ENCODE results near the gene SLC35D1.

Gene SLC35D1

GRCh38 chr1:67059346-67059745, 5.4 kb upstream of the SLC35D1 start:
- Histone ChIP-seq H3K9me3 (ENCODE audit: insufficient read depth, low read depth, low read length) (no peaks in the 10 kb centered on the region), H3K23ac (ENCODE audit: low read length) (no peak overlapping the region), H2BK5ac (ENCODE audit: low read depth, low read length, poor library complexity) (no peak overlapping the region), H4K12ac (ENCODE audit: low read depth, low read length) (no peak overlapping the region), H3K4me1 (ENCODE audit: control insufficient read depth in 1 of 2, insufficient read depth in 2 of 2, low read length in 2 of 2) (no peaks in the 10 kb centered on the region), H3K27me3 (ENCODE audit: insufficient read depth, low read length) (no peaks in the 10 kb centered on the region), H3K14ac (ENCODE audit: low read length) (no peak overlapping the region), H2AK5ac (ENCODE audit: low read length) (no peak overlapping the region), H4K8ac (ENCODE audit: low read depth, low read length) (no peak overlapping the region), H3K27ac (ENCODE audit: low read depth, low read length) (no peak overlapping the region), H2BK12ac (ENCODE audit: low read length) (no peak overlapping the region), H3K79me2 (ENCODE audit: control insufficient read depth, insufficient read depth, low read length, poor library complexity) (no peaks in the 10 kb centered on the region), H2AFZ (ENCODE audit: insufficient read depth, low read length, poor library complexity) (no peak overlapping the region), H3K36me3 (ENCODE audit: control insufficient read depth in 1 of 2, insufficient read depth in 2 of 2, low read length in 2 of 2) (no peaks in the 10 kb centered on the region), H3K18ac (ENCODE audit: low read length) (no peak overlapping the region), H3K4me3 (ENCODE audit: low read depth, low read length) (no peak overlapping the region), H4K91ac (ENCODE audit: low read depth, low read length) (no peak overlapping the region), H3K4ac (ENCODE audit: low read depth, low read length) (no peak overlapping the region), H3K79me1 (ENCODE audit: low read length) (no peaks in the 10 kb centered on the region), H2BK120ac (ENCODE audit: insufficient read depth, low read length, poor library complexity) (no peak overlapping the region), H3K9ac (ENCODE audit: low read length) (no peak overlapping the region), H3K4me2 (ENCODE audit: low read length) (no peak overlapping the region)
- peak in 1 of 2 donors; percentile 42 for DNase-seq
- WGBS (ENCODE audit: extremely low coverage, insufficient coverage, insufficient read length) = no CpG with 5 or more reads among the region's 1 CpG

DNA sequence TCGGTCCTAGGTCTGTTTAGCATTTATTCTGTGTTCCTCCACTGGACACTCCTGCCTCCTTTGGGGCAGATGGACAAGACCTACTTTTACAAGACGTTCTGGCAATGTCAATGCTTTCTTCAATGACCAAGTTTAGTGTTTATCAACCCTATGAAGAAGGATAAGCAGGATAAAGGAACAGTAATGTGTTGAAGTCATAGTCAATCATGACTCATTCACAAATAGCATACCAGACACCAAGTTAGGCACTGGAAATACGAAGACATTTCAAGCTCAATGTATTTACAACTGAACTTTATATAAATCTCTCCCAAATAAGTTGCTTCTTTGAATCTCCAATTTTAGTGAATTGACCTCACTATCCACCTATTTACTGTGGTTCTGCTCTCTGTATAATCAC, 4.8 kb upstream of the SLC35D1 start:
- Histone ChIP-seq H2BK120ac (ENCODE audit: insufficient read depth, low read length, poor library complexity) (no peak overlapping the region), H3K79me2 (ENCODE audit: control insufficient read depth, insufficient read depth, low read length, poor library complexity) (peaks cover 4% of the 10 kb centered on the region), H3K4me1 (ENCODE audit: control insufficient read depth in 1 of 2, insufficient read depth in 2 of 2, low read length in 2 of 2) (no peaks in the 10 kb centered on the region), H3K4me3 (ENCODE audit: low read depth, low read length) (no peak overlapping the region), H3K27me3 (ENCODE audit: insufficient read depth, low read length) (no peaks in the 10 kb centered on the region), H3K4me2 (ENCODE audit: low read length) (no peak overlapping the region), H3K79me1 (ENCODE audit: low read length) (peaks cover 4% of the 10 kb centered on the region), H2AK5ac (ENCODE audit: low read length) (no peak overlapping the region), H4K8ac (ENCODE audit: low read depth, low read length) (no peak overlapping the region), H3K9ac (ENCODE audit: low read length) (no peak overlapping the region), H3K9me3 (ENCODE audit: insufficient read depth, low read depth, low read length) (no peaks in the 10 kb centered on the region), H3K4ac (ENCODE audit: low read depth, low read length) (no peak overlapping the region), H3K18ac (ENCODE audit: low read length) (no peak overlapping the region), H4K91ac (ENCODE audit: low read depth, low read length) (no peak overlapping the region), H2BK12ac (ENCODE audit: low read length) (no peak overlapping the region), H3K36me3 (ENCODE audit: control insufficient read depth in 1 of 2, insufficient read depth in 2 of 2, low read length in 2 of 2) (no peaks in the 10 kb centered on the region), H3K27ac (ENCODE audit: low read depth, low read length) (no peak overlapping the region), H2BK5ac (ENCODE audit: low read depth, low read length, poor library complexity) (no peak overlapping the region), H3K14ac (ENCODE audit: low read length) (no peak overlapping the region), H3K23ac (ENCODE audit: low read length) (no peak overlapping the region), H2AFZ (ENCODE audit: insufficient read depth, low read length, poor library complexity) (no peak overlapping the region), H4K12ac (ENCODE audit: low read depth, low read length) (no peak overlapping the region)
- DNase-seq = peak in 1 of 2 donors; percentile 31
- WGBS (ENCODE audit: extremely low coverage, insufficient coverage, insufficient read length) = no CpG with 5 or more reads among the region's 3 CpGs

DNA sequence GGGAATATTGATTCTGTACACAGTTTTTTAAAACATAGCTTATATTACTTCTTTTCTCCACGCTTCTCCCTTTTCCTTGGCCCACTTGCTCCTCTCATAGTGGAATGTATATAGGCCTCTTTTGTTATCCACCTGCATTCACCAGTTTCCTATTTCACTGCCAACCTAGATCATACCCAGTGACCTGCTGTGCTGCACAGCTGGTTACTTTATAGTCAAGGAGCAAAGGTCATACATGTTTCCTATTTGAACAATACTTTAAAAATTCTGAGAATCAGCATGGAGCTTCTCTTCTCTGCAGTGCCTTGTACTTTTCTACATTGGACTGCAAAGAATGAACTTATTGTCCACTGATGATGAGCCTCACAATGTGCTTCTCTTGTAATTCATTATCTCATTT, 4.3 kb upstream of the SLC35D1 start:
- Histone ChIP-seq H3K4me2 (ENCODE audit: low read length) (no peak overlapping the region), H2BK5ac (ENCODE audit: low read depth, low read length, poor library complexity) (no peak overlapping the region), H3K9ac (ENCODE audit: low read length) (no peak overlapping the region), H2AK5ac (ENCODE audit: low read length) (no peak overlapping the region), H3K14ac (ENCODE audit: low read length) (no peak overlapping the region), H2BK12ac (ENCODE audit: low read length) (no peak overlapping the region), H3K36me3 (ENCODE audit: control insufficient read depth in 1 of 2, insufficient read depth in 2 of 2, low read length in 2 of 2) (no peaks in the 10 kb centered on the region), H3K9me3 (ENCODE audit: insufficient read depth, low read depth, low read length) (no peaks in the 10 kb centered on the region), H4K12ac (ENCODE audit: low read depth, low read length) (no peak overlapping the region), H2BK120ac (ENCODE audit: insufficient read depth, low read length, poor library complexity) (no peak overlapping the region), H3K4me1 (ENCODE audit: control insufficient read depth in 1 of 2, insufficient read depth in 2 of 2, low read length in 2 of 2) (no peaks in the 10 kb centered on the region), H3K18ac (ENCODE audit: low read length) (no peak overlapping the region), H2AFZ (ENCODE audit: insufficient read depth, low read length, poor library complexity) (no peak overlapping the region), H3K4ac (ENCODE audit: low read depth, low read length) (no peak overlapping the region), H4K8ac (ENCODE audit: low read depth, low read length) (no peak overlapping the region), H3K27ac (ENCODE audit: low read depth, low read length) (no peak overlapping the region), H4K91ac (ENCODE audit: low read depth, low read length) (no peak overlapping the region), H3K27me3 (ENCODE audit: insufficient read depth, low read length) (no peaks in the 10 kb centered on the region), H3K79me1 (ENCODE audit: low read length) (peaks cover 9% of the 10 kb centered on the region), H3K4me3 (ENCODE audit: low read depth, low read length) (no peak overlapping the region), H3K79me2 (ENCODE audit: control insufficient read depth, insufficient read depth, low read length, poor library complexity) (peaks cover 7% of the 10 kb centered on the region), H3K23ac (ENCODE audit: low read length) (no peak overlapping the region)
- no CpG with 5 or more reads among the region's 1 CpG for WGBS (ENCODE audit: extremely low coverage, insufficient coverage, insufficient read length)
- no peak for DNase-seq

GRCh38 chr1:67053535-67053784, 488 bp downstream of the SLC35D1 start:
- peak overlapping the region; percentile 93 for H3K4me3 ChIP-seq (ENCODE audit: low read depth, low read length)
- peak overlapping the region; percentile 85 for H3K4ac ChIP-seq (ENCODE audit: low read depth, low read length)
- peak overlapping the region; percentile 90 for H2BK120ac ChIP-seq (ENCODE audit: insufficient read depth, low read length, poor library complexity)
- no peaks in the 10 kb centered on the region for H3K4me1 ChIP-seq (ENCODE audit: control insufficient read depth in 1 of 2, insufficient read depth in 2 of 2, low read length in 2 of 2)
- H4K91ac ChIP-seq (ENCODE audit: low read depth, low read length) = peak overlapping the region; percentile 88
- no peak overlapping the region for H3K23ac ChIP-seq (ENCODE audit: low read length)
- peaks cover 10% of the 10 kb centered on the region for H3K79me1 ChIP-seq (ENCODE audit: low read length)
- H3K9ac ChIP-seq (ENCODE audit: low read length) = peak overlapping the region; percentile 95
- WGBS (ENCODE audit: extremely low coverage, insufficient coverage, insufficient read length) = no CpG with 5 or more reads among the region's 34 CpGs
- no peaks in the 10 kb centered on the region for H3K9me3 ChIP-seq (ENCODE audit: insufficient read depth, low read depth, low read length)
- peak overlapping the region; percentile 83 for H4K8ac ChIP-seq (ENCODE audit: low read depth, low read length)
- H4K12ac ChIP-seq (ENCODE audit: low read depth, low read length) = peak overlapping the region; percentile 81
- peaks cover 8% of the 10 kb centered on the region for H3K79me2 ChIP-seq (ENCODE audit: control insufficient read depth, insufficient read depth, low read length, poor library complexity)
- H3K36me3 ChIP-seq (ENCODE audit: control insufficient read depth in 1 of 2, insufficient read depth in 2 of 2, low read length in 2 of 2) = peaks cover 0 to 3% of the 10 kb centered on the region in 2 experiments
- H3K14ac ChIP-seq (ENCODE audit: low read length) = peak overlapping the region; percentile 94
- H2AK5ac ChIP-seq (ENCODE audit: low read length) = no peak overlapping the region
- peak overlapping the region; percentile 62 for H3K18ac ChIP-seq (ENCODE audit: low read length)
- peak in 1 of 2 donors; percentile 80 for DNase-seq
- peak overlapping the region; percentile 6 for H2BK12ac ChIP-seq (ENCODE audit: low read length)
- H3K27me3 ChIP-seq (ENCODE audit: insufficient read depth, low read length) = no peaks in the 10 kb centered on the region
- peak overlapping the region; percentile 81 for H2AFZ ChIP-seq (ENCODE audit: insufficient read depth, low read length, poor library complexity)
- H2BK5ac ChIP-seq (ENCODE audit: low read depth, low read length, poor library complexity) = peak overlapping the region; percentile 95
- peak overlapping the region; percentile 82 for H3K4me2 ChIP-seq (ENCODE audit: low read length)
- H3K27ac ChIP-seq (ENCODE audit: low read depth, low read length) = peak overlapping the region; percentile 93
